ENCODE measurements around the gene PRICKLE1. TPM values are rescaled to one million over a fixed set of nuclear protein-coding genes. Genes with fewer than 3 reads are reported as not detected.
"Not testable (repeated sequence)": the region's sequence is repeated elsewhere in the genome, so short reads cannot be mapped to it uniquely, and the experiment has no call there.

Gene PRICKLE1
- total and polyA plus RNA-seq, 2 donors (not counting 3 experiments of a cell fraction or from before 2014, with no cell fraction given): 34.3 to 86.0 TPM

DNA sequence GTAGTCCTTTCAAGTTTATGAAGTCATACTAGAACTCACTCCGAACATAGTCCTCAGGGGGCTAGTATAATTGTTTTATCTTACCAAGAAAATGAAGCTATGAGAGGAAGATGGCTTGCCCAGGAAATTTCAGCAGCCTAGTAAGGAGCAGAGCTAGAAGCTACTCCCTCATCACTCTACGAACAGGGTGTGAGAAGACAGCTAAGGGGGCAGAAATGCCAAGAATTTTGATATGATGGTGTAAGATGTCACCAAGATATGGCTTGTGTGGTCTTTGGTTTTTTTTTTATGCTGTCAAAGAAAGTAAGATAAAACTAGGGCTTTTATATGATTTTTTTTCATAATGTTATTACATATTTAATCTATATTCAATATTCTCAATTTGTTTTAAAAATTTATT, 47.6 kb downstream of the PRICKLE1 start:
- POLR2A ChIA-PET: no interaction called here

DNA sequence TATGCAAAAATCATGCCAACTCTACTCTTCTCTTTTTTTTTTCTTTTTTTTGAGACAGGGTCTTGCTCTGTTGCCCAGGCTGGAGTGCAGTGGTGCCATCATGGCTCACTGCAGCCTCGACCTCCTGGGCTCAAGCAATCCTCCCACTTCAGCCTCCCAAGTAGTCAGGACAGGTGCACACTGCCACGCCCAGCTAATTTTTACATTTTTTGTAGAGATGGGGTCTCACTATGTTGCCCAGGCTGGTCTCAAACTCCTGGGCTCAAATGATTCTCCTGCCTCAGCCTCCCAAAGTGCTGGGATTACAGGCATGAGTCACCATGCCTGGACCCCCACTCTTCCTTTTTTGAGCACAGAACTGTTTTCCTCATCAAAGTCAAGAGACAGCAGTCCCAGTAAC, 48.2 kb downstream of the PRICKLE1 start:
- H3K27me3 ChIP-seq (ENCODE audit: control insufficient read depth in 2 of 2, insufficient read depth in 2 of 2, low read length in 2 of 2); BruUV-seq (replicated peaks); FAIRE-seq; H3K27ac ChIP-seq (ENCODE audit: insufficient read depth, low read depth, low read length); H3K9ac ChIP-seq (replicated peaks; ENCODE audit: extremely low read depth, insufficient read depth, low read length); H3K4me2 ChIP-seq (ENCODE audit: insufficient read depth, low read length); H3K36me3 ChIP-seq (ENCODE audit: control insufficient read depth in 2 of 2, extremely low read depth in 1 of 2, insufficient read depth in 2 of 2, low read length in 2 of 2); DNase-seq (ENCODE audit: low read depth, low spot score); H3K4me1 ChIP-seq (ENCODE audit: control insufficient read depth, extremely low read depth, insufficient read depth, low read length); POLR2A ChIA-PET; H3K9me1 ChIP-seq (replicated peaks; ENCODE audit: control insufficient read depth, extremely low read depth, insufficient read depth, low read length); intact Hi-C loops (cut with micrococcal nuclease); H3K9me3 ChIP-seq (replicated peaks; ENCODE audit: control insufficient read depth, insufficient read depth, low read length); H3K4me3 ChIP-seq (replicated peaks in 1 of 3; ENCODE audit: insufficient read depth in 1 of 3, low read depth in 1 of 3, low read length in 3 of 3); dilution Hi-C loops (cut with MboI; ENCODE audit: extremely low pct_ligation_motif_present, low sequenced_read_pairs); H2AFZ ChIP-seq (ENCODE audit: low read depth, low read length): not testable (repeated sequence)
- H3K79me2 ChIP-seq (ENCODE audit: control insufficient read depth, insufficient read depth, low read length): peaks cover 52% of the 10 kb centered on the region
- CTCF ChIA-PET: interaction anchor here (1.6 kb wide), 1 partner anchor 9 kb away, joined by 3 read pairs; no protein-coding TSS in a partner anchor
- H4K20me1 ChIP-seq (replicated peaks; ENCODE audit: control insufficient read depth, extremely low read depth, insufficient read depth, low read length): peaks cover 15% of the 10 kb centered on the region

More for the DNA sequence above, 47.6 kb downstream of the PRICKLE1 start:
- Histone ChIP-seq H3K4me1 (ENCODE audit: control insufficient read depth, extremely low read depth, insufficient read depth, low read length) (no peaks in the 10 kb centered on the region), H3K27me3 (ENCODE audit: control insufficient read depth in 2 of 2, insufficient read depth in 2 of 2, low read length in 2 of 2) (no peaks in the 10 kb centered on the region), H3K9me3 (replicated peaks; ENCODE audit: control insufficient read depth, insufficient read depth, low read length) (no peaks in the 10 kb centered on the region), H4K20me1 (replicated peaks; ENCODE audit: control insufficient read depth, extremely low read depth, insufficient read depth, low read length) (peaks cover 12% of the 10 kb centered on the region), H3K79me2 (ENCODE audit: control insufficient read depth, insufficient read depth, low read length) (peaks cover 45% of the 10 kb centered on the region), H3K9ac (replicated peaks; ENCODE audit: extremely low read depth, insufficient read depth, low read length) (no peak overlapping the region), H3K4me2 (ENCODE audit: insufficient read depth, low read length) (no peak overlapping the region), H3K9me1 (replicated peaks; ENCODE audit: control insufficient read depth, extremely low read depth, insufficient read depth, low read length) (no peaks in the 10 kb centered on the region), H3K27ac (ENCODE audit: insufficient read depth, low read depth, low read length) (no peak overlapping the region), H3K4me3 (replicated peaks in 1 of 3; ENCODE audit: insufficient read depth in 1 of 3, low read depth in 1 of 3, low read length in 3 of 3) (no peak overlapping the region), H3K36me3 (ENCODE audit: control insufficient read depth in 2 of 2, extremely low read depth in 1 of 2, insufficient read depth in 2 of 2, low read length in 2 of 2) (peaks cover 8 to 9% of the 10 kb centered on the region in 2 experiments), H2AFZ (ENCODE audit: low read depth, low read length) (no peak overlapping the region)
- CTCF ChIA-PET: interaction anchor here (1.6 kb wide), 2 partner anchors 8 to 58 kb away, joined by 3 to 4 read pairs; no protein-coding TSS in a partner anchor
- intact Hi-C loops (cut with micrococcal nuclease): no loop called here
- DNase-seq (ENCODE audit: low read depth, low spot score) (no peak), FAIRE-seq (no peak)
- TF ChIP-seq POLR2AphosphoS5 (IDR thresholded peaks at IDR 0.05; ENCODE audit: insufficient read depth, low read depth, low read length) (no peak), GATA2 (IDR thresholded peaks at IDR 0.05; ENCODE audit: insufficient read depth, insufficient read length, low read depth, low read length) (no peak), POLR2A (IDR thresholded peaks at IDR 0.05; ENCODE audit: low read depth, low read length) (no peak), FOS (IDR thresholded peaks at IDR 0.05; ENCODE audit: borderline replicate concordance, insufficient read depth, low read length) (no peak), JUN (IDR thresholded peaks at IDR 0.05; ENCODE audit: borderline replicate concordance, insufficient read depth, insufficient read length, low read depth) (no peak), MYC (IDR thresholded peaks at IDR 0.05; ENCODE audit: low read depth, low read length) (no peak)
- no TSS peak for BruUV-seq (replicated peaks)
- dilution Hi-C loops (cut with MboI; ENCODE audit: extremely low pct_ligation_motif_present, low sequenced_read_pairs): no loop called here

Measured in endothelial cell of umbilical vein (primary cell).